WTC11 (cell line): Measurements from ENCODE around the gene IRX4.

Experiments
- CTCF ChIP-seq: fragments of 200-600 bp; IDR thresholded peaks from 2 replicates; pipeline ENCODE4 v1.8.0; 2022; ENCODE audit warnings: antibody characterized with exemption
- NR2C2 ChIP-seq: sonication (generic); formaldehyde crosslinking; IDR thresholded peaks from 2 replicates; pipeline ENCODE4 v1.8.0; 2022; ENCODE audit warnings: mild to moderate bottlenecking, missing genetic modification reagents
- TF ChIP-seq, protein P1 (sequence below): sonication (generic); formaldehyde crosslinking; IDR thresholded peaks from 2 replicates; pipeline ENCODE4 v1.8.0; 2022; ENCODE audit warnings: mild to moderate bottlenecking, missing genetic modification reagents

DNA sequence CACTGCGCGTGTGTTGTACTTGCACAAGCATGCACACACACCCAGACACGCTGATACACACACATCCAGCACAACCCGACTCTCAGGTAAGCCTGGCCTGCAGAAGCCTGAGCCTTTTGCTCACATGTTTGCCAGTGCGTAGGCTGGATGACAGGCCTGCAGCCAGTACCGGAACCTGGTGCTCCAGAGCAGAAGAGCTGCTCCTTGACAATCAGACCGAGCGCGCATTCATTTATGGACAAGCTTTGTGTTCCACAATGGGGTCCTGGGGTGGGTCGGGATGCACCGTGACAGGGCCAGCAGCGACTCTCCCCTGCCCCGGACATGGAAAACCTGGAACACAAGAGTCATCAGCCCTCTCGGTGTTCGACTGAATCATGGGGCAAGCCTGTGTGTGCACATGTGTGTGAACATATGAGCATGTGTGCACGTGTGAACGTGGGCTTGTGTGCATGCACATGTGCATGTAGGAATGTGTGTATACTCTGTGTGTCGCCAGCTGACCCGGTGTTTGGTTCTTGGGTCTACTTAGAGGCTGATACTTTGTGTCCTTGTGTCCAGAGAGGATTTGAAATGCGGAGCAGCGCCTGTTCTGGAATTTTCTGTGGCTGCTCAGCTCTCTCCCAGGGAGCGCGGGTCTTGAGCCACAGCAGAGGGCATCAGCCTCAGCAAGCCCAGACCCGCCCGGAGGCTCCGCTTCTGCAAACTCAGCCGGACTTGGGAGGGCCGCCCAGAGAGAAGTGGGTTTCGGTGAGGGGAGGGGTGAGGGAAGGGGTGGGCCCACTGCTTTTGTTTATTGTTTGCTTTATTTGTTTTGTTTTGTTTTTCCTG is 32.2 kb downstream of the IRX4 start:
- TF ChIP-seq NR2C2 (CRISPR knock-in tag) (no peak), CTCF (no peak)
- TF ChIP-seq, protein P1, sequence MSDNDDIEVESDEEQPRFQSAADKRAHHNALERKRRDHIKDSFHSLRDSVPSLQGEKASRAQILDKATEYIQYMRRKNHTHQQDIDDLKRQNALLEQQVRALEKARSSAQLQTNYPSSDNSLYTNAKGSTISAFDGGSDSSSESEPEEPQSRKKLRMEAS, result no peak
